Loucy (cell line): ENCODE results near the gene ISLR2.

Source experiments
- CTCF ChIP-seq: fragments of 200-600 bp; sonication (generic); conservative IDR thresholded peaks from 2 replicates; pipeline ENCODE4 v1.5.1; 2014; ENCODE audit warnings: mild to moderate bottlenecking, antibody characterized with exemption, low read length
- EZH2phosphoT487 ChIP-seq: fragments of 200-600 bp; IDR thresholded peaks from 2 replicates; pipeline ENCODE4 v1.6.1; 2018; ENCODE audit warnings: antibody characterized with exemption, mild to moderate bottlenecking, moderate library complexity, borderline replicate concordance

GRCh38 chr15:74155766-74156417, 25.5 kb downstream of the ISLR2 start:
- TF ChIP-seq CTCF (no peak), EZH2phosphoT487 (no peak)
